Duodenal mucosa (tissue), 2 donors: ENCODE data around the gene CHKA.

Experiments used
- H3K27ac ChIP-seq: one replicate; pipeline ENCODE4 v1.7.0; 2013; ENCODE audit warnings: low read depth, low read length
- H3K27me3 ChIP-seq, 2 donors: one replicate each; pipeline ENCODE4 v1.7.0; 2013; ENCODE audit warnings: low read length in 2 of 2, control low read depth in 1 of 2; ENCODE audit not compliant: insufficient read depth in 2 of 2, control insufficient read depth in 1 of 2
- H3K36me3 ChIP-seq, 2 donors: one replicate each; pipeline ENCODE4 v1.7.0; 2013; ENCODE audit warnings: low read length in 2 of 2, control low read depth in 1 of 2; ENCODE audit not compliant: insufficient read depth in 2 of 2, control insufficient read depth in 1 of 2
- H3K4me1 ChIP-seq, 2 donors: one replicate each; pipeline ENCODE4 v1.7.0; 2013; ENCODE audit warnings: low read length in 2 of 2, control low read depth in 1 of 2; ENCODE audit not compliant: insufficient read depth in 2 of 2, control insufficient read depth in 1 of 2
- H3K4me3 ChIP-seq, 2 donors: one replicate each; pipeline ENCODE4 v1.7.0; 2013; ENCODE audit warnings: low read length in 2 of 2, low read depth in 1 of 2
- H3K9ac ChIP-seq, 2 donors: one replicate each; pipeline ENCODE4 v1.7.0; 2013; ENCODE audit warnings: low read length in 2 of 2, low read depth in 1 of 2
- H3K9me3 ChIP-seq, 2 donors: one replicate each; pipeline ENCODE4 v1.7.0; 2013; ENCODE audit warnings: low read length in 2 of 2, control low read depth in 1 of 2; ENCODE audit not compliant: control insufficient read depth in 1 of 2

The CHKA gene

DNA sequence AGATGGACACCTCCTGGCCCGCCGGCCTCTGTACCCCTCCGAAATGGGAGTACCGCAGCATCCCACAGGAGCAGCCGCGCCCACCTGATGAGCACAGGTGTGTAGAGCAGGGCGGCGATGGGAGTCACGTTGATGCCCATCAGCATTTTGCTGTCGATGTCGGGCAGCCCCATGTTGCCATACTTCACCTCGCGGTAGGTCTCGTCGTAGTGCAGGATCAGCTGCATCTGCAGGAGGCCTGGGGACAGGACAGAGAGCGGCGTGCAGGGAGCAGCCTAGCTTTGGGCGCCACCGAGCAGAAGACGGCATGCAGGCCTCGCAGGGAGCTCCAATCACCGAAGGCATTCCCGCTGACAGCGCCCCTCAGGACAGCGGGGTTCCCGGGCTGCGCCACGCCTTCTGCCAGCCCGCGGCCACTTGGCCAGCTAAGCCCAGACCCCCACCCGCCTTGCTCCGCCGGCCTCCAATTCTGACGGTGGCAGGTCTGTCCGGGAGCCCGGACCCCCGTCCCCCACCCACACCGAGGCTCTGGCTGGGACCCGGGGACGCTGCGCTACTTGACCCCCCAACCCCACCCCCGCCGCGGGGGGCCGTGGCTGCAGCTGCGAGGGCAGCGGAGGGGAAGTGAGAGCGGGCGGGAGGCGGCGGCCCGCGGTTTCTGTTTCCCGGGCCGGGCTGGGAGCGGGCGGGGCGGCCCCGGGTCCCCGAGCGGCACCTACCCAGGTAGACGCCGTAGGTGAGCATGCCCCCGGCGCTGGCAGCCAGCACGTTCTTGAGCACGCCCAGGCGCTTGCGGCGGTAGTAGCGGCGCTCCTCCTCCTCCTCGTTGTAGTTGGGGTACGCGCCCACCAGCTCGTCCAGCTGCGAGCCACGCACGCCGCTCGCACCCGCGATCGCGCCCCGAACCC is 118.0 kb downstream of the CHKA start:
- H3K36me3 ChIP-seq: no peaks in the 10 kb centered on the region
- no peaks in the 10 kb centered on the region for H3K27me3 ChIP-seq
- peak overlapping the region; percentile 63 to 69 for H3K4me3 ChIP-seq
- peaks cover 19 to 36% of the 10 kb centered on the region in 2 donors for H3K4me1 ChIP-seq
- H3K9me3 ChIP-seq: no peaks in the 10 kb centered on the region
- H3K27ac ChIP-seq: peak overlapping the region; percentile 32
- H3K9ac ChIP-seq: peak overlapping the region in 1 of 2 donors; percentile 60
